CD4-positive, alpha-beta T cell treated with Interleukin-1 beta for 1 hour (primary cell): ENCODE measurements around the gene ZNF24.

Source experiments
- DNase-seq, 2 donors: peaks; one replicate each; pipeline ENCODE4 v3.0.0-alpha.2; 2020 to 2022

ZNF24 gene

GRCh38 chr18:35290094-35290735 is 54.0 kb downstream of the ZNF24 start, which contains the start of gene ZSCAN30:
Gene ZSCAN30 (minus strand): TSS chr18:35290229. CDS start chr18:35264352, 25,877 bp downstream.
- DNase-seq, result peak; percentile 97 to 98

GRCh38 chr18:35289727-35290093 is 54.5 kb downstream of the ZNF24 start:
- peak in 1 of 2 donors; percentile 52 for DNase-seq

- no peak for DNase-seq
Measured at GRCh38 chr18:35289293-35289692, 54.9 kb downstream of the ZNF24 start.

DNA sequence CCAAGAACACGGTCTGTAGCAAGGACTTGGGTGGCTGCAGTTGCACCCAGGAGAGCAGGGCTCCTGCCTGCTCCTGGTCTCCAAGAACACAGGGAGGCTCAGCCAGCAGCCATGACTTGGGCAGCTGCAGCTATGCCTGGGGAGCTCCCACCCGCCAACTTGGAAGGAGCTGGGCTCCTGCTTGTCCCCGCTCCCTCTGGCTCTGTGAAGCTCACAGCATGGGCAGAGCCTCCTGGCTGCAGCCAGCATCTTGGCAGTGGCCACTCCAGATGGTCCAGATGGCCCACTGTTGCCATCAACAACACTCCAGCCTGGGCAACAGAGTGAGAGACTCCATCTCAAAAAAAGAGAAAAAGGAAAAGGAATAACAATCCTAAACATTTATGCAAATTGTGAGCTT is 59.4 kb downstream of the ZNF24 start:
- no peak for DNase-seq

DNA sequence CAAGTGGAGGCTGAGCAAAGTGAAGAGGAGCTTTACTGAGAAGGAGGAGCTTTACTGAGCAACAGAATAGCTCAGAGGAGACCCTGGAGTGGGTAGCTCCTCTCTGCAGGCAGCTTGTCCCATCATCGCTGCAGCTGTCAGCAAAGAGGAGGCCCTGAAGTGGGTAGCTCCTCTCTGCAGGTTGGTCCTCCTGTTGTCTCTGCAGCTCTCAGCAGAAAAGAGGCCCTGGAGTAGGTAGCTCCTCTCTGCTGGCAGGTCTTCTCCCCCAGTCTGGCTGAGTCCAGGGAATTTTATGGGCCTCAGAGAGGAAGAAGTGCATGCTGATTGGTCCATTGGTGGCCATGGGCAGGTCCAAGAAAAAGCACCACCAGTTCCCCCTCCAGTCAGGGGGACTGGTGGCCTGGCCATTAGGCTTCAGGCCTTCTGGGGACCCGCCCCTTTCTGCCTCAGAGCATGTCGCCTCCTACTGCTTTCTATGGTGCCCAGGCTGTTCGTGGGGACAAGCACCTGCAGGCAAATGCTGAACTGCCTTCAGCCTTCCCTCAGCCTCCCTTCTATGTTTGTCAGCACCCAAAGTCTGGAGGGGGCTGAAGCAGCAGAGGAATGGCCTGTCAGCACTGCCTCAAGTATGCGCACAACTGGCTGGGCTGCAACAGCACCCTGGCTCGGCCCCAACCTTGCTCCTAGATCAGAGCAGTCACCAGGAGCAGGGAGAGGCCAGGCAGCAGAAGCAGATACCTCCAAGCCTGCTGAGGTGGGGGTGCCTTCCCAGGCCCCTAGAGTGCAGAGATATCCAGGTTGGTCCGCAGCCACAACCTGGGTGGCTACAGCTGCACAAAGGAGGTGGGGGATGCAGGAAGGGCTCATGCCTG is 60.1 kb downstream of the ZNF24 start:
- no peak for DNase-seq

GRCh38 chr18:35282353-35282752 is 61.9 kb downstream of the ZNF24 start:
- DNase-seq, result no peak
